NK-92 (cell line): ENCODE results near the gene SPA17.

Source experiments
- DNase-seq: peaks from one replicate; lab custom pipeline; 2025; ENCODE audit not compliant: unreplicated experiment; lab: John Stamatoyannopoulos, UW

SPA17 gene

DNA sequence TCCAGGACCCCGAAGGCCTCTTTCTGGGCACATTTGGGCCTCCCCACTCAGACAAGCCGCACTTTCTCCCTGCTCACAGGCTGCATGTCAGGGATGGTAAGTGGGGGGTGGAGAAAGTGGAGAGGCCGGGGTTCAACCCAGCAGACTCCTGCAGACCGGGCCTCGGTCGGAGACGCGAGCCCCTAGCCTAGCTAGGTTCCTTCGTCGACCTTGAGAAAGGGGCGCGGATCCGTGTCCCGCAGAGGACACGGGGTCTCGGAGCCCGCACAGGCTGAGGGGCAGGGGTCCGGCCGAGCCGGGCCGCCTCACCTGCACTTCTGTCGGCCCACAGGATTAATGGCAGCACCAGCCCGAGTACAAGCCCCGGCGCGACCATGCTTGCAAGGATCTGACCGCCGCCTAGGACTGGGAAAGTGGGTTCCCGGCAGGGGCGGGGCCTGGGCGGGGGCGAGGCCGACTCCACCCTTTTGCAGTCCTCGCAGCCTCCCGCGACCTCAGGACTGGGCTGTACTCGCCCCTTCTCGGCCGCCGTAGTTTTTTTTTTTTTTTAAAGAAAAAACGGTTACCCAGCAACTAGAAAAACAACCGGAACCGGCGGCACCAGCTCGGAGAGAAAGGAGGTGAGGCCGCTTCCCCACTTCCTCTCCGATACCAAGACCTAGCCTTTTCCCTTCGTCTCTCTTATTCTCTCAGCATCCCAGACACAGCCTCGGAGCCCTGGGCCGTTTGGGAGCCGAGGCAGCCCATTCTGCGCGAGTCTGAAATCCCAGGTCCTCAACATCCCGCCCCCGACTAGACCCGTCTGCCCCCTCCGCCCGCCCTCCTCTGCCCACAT is at the start of gene SPA17, which contains the start of gene SIAE:
Gene SPA17 (plus strand): TSS at position 572 of the 835 bp plus-strand sequence. CDS start 1,361 bp downstream, outside the sequence.
Gene SIAE (minus strand): TSS at position 407 of the 835 bp plus-strand sequence. CDS start 31 bp downstream, at position 376.
- no peak for DNase-seq

DNA sequence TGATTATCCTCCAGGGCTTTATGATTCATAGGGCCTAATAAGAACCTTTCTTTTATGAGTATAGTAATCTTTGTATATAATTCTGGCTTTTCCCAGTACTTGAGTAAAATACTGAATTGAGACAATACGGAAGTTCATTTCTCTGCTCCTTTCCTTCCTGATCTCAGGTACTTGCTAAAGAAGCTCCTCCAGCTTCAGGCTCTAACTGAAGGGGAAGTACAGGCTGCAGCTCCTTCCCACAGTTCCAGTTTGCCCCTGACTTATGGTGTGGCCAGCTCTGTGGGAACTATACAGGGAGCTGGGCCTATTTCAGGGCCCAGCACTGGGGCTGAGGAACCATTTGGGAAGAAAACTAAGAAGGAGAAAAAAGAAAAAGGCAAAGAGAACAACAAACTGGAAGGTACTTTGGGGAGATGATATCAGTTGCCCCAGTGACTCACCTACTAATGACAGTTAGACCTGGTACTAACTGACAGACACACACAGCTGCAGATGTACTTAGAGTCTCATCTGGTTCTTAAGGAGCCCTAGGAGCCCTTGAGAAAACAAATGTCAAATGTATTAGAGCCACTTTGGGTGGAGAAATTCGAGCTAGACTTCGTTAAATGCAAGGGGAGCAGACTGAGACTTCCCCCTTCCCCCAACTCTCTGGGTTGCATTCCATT is 48.1 kb upstream of the SPA17 start:
- no peak for DNase-seq

DNA sequence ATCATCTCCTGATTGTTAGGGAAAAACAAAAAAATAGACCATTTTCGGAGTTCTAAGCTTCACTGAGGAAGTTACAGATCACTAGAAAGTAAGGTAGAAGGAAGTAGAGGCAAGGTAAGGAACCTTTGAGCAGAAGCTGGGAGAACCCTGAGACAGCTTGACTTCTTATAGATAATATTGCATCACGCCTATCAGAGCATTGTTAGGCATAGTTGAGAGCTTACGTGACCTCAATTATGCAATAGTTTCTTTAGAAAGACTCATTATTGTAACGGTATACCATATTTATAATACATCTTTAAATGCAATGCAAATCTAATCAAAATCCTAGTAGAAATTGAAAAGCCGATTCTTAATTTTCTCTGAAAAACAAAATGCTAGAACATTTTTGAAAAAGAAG is 46.2 kb upstream of the SPA17 start:
- DNase-seq, result no peak

DNA sequence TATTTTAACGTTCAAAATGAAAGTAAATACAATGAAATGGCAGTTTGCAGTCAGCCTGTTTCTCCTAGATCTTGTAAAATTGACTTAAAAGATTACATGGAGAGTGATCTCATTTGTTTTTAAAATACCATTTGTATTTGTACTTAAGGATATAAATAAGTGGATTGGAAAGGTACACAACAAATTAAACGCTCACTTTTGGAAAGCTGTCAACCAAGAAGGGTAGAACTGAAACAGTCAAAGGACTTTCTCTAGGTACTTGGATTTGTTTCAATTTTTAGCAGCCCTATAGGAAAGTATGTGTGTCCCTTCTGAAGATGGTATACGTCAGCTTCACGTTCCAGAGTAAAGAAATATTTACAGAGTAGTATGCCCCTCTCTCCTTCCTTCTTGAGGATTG is 43.7 kb upstream of the SPA17 start:
- no peak for DNase-seq

DNA sequence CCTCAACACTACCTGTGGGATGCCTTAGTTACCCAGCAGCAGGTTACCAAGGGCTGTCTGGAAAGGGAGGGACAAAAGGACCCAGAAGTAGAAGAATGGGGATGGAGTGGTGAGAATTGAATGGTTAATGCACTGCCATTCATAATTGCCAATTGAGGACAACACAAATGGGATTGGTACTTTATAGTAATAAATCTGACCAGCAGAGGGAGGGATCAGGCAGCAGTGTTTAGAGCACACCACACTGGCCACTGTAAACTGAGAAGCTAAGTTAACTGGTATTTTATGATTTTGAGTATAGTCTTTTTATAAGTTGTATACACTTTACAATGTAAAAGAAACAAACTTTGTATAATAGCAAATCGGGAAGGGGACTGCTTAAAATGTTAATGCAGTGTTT is 40.3 kb upstream of the SPA17 start:
- no peak for DNase-seq

DNA sequence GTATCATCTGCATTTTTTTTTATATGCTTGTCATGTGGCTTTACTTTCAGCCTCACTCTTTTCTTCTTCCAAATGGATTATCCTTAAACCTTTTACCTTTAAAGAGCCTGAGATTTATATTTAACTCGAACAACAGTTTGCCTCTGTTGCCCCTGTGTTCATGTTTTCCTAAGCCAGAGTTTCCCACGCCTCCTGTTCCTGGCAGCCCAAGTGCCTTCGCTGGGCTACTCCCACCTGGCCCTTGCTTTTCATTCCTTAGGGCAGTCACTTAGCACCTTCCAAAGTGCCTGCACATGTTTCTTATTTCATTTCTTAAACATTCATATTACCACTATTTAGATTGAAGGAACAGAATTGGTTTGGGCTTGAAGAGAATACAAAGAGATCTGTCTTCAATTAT is 37.8 kb upstream of the SPA17 start:
- no peak for DNase-seq

DNA sequence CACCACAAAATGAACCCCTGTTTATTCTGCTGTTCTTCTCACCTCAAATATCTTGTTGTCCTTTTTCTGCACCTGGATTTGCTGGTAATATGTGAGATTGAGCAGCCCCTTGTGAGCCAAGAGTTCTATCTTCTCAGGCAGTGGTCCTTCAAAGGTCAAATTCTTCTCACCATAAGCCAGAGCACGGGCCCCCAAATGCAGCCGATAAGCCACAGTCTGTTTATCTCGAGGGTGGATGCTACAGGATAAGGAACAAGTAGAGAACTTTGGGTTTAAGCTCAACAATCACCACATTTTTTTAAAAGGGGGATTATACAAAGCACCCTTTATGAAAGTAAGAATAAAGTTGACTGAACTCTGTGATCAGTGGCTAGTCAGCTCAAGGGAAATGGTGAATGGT is 35.2 kb upstream of the SPA17 start:
- DNase-seq, result no peak

DNA sequence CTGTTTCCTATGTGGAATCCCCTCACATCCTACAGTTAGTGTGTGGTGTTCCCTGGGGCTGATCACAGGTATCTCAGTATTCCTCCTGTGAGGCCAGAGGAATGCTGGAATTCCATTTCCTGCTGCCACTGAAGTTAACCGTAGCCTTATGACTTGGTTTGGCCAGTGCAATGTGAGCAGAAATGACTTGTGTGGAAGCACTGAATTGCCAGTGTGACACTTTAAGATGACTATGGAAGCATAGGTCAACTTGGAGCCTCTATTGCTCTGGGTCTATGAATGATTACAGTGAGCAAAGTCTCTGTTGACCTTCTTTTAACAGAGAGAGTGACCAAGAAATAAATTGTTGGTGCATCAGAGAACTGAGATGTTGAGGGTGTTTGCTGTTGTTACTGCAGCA is 34.5 kb upstream of the SPA17 start:
- DNase-seq, result no peak

DNA sequence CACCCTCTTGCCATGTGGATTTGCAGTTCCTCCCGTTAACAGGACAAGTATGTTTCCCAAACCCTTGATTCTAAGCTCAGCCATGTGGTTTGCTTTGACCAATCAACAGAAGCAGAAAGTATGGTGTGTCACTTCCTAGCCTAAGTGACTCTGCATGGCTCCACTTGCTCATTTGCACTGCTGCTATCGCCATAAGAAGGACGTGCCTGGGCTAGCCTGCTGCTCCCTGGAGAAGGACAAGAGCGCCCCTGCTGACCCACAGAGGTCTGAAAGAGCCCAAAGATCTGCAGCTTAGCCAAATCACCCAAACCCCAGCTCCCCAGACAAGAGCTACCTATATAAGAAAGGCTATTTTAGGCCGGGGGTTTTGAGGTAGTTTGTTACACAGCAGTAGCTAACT is 33.0 kb upstream of the SPA17 start:
- DNase-seq, result no peak

DNA sequence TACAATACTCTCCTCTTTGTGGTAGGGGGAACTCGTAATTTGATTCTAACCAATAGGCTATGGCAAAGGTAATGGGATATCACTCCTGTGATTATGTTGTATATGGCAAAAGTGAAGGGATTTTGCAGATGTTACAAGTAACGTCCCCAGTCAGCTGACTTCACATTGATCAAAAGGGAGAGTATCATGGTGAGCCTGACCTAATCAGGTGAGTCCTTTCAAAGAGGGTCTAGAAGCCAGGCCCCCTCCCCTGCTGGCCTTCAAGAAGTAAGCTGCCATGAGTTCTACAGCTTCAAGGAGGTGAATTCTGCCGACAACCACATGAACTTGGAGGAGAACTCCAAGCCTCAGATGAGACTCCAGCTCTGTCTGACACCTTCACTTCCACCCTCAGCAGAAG is 31.1 kb upstream of the SPA17 start:
- DNase-seq, result no peak

DNA sequence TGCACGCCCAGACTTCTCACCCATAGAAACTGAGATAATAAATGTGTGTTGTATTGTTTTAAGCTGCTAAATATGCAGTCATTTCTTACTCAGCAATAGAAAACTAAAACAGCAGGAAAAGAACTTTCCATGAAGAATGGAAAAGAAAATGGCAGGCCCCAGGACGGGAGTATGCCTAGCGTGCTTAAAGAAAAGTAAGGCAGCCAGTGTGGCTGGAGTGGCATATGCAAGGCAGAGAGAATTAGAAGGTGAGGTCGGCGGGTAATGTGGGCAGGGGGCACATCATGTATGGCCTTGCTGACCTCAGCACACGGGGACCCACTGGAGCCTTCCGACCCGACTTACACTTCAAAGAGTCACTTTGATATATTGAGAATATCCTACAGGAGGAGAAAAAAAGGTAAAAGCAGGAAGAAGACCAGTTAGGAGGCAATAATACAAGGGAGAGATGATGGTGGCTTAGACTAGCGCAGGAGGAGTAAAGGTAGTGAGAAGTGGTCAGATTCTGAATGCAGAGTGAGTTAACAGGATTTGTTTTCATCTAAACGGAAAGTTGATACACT is 30.6 kb upstream of the SPA17 start:
- DNase-seq, result no peak

DNA sequence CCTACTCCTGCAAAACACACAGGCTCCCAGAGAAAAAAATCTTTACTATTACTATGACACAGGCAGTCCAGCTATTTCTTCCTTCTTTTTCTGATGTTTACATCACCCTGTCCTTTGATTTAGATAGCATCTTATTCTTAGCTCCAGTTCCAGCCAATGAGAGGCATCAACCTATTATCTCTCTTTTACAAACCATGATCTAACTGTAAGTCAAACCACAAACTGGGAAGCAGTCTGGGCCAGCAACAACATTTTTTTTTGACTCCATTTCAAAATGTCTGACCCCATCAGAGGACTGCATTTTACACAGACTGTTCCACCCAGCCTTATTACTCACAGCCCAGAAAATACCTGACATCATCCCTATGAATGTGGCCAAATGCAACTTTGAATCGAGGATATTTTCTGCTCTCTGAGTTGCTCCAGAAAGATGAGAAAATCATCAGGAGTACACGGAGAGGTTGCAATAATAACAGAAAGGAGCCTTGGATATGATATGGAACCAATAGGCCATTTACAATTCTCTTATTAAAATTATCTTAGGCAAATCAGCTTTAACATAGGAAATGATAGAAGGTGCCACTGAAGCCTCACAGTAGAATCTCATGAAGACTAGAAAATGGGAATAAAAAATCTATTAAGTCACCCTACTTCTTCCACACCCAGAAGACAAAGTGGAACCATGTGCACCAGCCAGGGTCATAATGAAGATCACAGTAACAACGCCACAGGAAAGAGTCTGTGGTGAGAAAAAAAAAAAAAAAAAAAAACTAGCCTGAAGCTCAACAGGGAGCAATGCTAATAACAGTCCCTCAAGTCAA is 29.9 kb upstream of the SPA17 start:
- DNase-seq, result no peak

DNA sequence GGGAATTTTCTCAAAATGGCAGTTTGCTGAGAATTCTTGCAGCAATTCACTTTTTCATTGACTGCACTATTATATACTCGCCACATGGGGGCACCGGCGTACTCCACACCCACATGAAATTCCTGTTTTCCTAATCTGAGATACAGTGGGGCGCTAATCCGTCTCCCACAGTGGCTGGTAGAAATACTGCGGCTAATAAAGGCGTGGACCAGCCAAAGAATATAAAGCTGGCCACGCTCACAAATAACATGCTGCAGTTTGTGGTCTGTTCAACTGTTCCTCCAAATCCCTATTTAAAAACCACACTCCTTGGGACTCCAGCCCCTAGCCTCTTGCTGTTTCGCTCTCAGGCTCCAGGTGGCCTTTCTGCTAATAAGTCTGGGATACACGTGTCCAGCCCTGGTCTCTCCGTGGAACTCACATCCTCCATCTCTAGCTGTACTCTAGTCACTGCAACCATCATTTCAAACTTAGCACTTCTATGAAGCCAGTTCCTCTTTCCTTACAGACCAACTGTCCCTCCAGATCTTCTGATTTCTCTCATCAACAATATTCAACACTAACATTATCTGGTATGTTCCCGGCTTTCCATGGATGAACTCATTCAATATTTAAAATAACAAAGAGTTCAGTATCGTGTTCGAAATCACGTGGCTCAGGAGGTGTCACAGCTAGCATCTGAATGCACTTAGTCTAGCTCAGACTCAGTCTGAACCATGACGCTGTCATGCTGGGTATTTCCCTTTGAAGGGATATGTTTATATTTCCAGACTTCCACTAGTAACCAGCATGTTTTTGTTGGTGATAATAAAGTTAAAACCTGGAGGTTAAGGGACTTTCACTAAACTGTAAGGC is 29.1 kb upstream of the SPA17 start:
- DNase-seq, result no peak

DNA sequence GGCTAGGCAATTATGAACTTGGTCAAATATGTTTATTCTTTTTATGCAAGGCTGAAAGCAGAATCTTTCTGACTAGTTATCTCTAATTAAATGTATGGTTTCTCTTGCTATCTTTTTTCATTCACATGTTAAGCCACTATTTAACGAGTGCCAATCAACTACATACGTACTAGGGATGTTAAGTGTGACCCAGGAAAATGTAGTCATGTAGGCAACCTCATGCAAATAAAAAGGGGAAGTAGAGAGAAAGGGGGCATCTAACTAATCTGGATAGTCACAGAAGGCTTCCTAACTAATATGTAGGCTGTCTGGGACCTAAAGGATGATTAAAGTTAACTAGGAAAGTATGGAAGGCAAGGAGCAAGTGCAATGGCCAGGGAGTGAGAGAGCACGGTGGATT is 27.6 kb upstream of the SPA17 start:
- no peak for DNase-seq

DNA sequence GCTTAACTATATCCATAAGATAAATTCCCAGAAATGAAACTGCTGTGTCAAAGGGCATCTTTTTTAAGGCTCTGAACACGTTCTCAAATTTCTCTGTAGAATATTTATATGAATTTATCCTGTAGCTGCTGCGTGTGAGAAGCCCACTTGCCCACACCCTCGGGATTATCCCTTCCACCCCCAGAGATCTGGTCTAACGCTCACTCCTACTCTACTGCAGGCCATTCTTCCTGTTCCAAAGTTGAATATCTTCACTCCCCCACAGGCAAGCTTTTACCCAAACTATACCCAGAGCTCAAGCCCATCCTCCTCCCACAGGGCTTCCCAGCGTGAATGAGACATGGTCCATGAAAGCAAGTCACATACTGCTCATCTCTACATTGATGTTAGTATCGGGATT is 25.1 kb upstream of the SPA17 start:
- no peak for DNase-seq

DNA sequence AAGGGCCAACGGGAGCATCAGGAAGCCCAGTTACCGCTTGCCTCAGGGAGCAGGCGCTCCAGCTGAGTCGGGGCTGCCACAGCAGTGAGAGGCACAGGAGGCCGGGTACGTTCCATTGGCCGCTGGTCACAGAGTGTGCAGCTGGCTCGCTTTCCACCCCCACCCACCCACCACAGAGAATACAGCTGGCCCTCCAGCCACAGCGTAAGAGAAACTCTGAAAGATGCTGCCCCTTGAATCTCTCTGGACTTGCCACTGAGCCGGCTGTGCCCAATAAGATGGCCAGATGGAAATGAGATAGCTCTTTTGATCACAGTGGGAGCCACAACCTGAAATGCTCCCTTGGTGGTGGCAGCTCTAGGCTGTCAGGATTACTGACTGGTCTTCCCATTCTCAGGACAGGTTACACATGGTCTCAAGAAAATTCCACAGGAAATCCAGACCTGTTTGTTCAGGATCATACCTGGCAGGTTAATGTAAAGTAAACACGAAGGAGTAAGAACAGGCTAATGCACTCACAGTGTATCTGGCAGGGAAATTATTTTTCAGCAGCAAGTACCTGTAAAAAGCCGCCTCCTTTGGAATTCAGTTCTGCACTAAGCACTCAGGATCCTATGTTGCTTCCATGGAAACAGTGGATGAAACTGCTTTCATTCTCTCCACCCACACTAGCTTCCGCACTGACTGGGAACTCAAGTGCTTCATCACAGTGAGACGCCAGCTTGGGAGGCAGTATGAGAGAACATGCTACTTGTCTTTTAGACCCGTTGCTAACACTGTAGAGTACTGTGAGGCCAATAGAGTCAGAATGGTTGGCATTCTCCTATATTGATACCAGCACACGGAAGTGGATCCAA is 16.7 kb upstream of the SPA17 start:
- no peak for DNase-seq

DNA sequence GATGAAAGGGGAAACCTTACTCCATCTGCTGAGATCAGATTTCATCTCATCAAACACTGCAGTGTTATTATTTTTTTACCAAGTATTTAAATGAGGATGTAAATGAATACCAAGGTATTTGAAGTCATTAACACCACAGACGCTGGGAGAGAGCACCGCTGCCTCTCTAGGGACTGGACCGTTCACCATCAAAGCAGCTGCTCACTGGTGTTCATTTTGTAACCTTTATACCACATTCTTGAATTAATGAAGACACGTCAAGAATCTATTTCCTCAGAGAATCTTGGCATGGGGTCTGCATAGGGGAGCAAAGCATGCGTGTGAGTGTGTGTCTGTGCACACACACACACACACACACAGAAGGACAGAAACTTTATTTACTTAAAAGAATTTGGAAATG is 15.8 kb upstream of the SPA17 start:
- DNase-seq, result no peak

DNA sequence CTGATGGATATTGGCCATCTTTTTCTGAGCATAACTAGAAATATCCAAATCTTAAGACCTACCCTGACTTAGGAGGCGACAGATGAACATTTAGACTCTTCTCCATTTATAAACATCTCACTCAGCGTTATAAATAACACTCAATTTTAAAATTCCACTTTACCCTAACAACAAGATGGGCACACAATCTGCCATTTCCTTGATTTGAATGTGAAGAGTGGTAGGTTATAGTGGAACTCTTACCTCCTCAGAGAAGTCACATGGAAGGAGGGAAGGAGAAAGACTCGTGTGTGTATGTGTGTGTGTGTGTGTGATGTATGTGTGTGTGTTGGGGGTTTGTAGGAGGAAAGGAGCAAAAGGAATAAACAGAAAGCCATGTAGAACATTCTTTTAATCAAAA is 15.2 kb upstream of the SPA17 start:
- no peak for DNase-seq

DNA sequence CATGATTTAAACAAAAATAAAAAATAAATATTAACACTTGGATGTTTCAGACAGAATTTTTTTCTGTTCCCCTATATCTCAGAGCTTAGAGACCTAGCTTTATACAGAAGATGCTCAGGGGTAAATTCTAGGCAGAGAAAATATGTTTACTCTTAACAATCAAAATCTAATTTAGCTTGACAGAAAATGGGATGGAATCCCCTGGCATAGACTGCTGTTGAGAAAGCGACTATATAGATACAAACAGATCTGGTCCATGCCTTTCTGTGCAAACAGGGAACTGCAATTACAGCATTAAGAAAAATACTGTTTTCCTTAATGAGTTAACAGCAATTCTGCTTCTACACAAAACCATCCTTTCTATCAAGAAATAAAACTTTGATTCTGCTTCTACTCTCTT is 14.7 kb upstream of the SPA17 start:
- no peak for DNase-seq

DNA sequence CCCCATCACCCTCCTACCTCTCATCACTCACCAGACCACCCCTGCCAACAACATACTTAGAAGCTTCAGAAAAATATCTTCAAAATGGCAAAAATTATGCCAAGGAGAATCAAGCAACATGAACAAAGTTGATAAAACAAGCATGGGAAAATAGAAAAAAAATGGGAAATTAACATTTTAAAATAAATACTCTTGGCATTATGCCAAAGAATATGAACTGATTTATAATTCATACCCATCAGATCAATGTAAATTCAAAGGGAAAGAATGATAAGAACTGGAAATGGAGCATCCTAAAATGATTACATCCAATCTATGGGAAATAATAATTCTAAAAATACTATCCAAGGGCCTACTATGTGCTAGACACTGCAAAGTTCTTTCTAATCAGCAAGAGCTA is 12.2 kb upstream of the SPA17 start:
- no peak for DNase-seq
